GM19395 (cell line): ENCODE measurements around the gene KDR.

Source experiments
- ATAC-seq: cut with Tn5 transposase; IDR thresholded peaks from one replicate; pipeline ENCODE4 v1.9.1; 2021; ENCODE audit warnings: mild to moderate bottlenecking, moderate library complexity; ENCODE audit not compliant: unreplicated experiment

Gene KDR

GRCh38 chr4:55080174-55080865 lies 45.1 kb downstream of the KDR start:
- no peak for ATAC-seq

DNA sequence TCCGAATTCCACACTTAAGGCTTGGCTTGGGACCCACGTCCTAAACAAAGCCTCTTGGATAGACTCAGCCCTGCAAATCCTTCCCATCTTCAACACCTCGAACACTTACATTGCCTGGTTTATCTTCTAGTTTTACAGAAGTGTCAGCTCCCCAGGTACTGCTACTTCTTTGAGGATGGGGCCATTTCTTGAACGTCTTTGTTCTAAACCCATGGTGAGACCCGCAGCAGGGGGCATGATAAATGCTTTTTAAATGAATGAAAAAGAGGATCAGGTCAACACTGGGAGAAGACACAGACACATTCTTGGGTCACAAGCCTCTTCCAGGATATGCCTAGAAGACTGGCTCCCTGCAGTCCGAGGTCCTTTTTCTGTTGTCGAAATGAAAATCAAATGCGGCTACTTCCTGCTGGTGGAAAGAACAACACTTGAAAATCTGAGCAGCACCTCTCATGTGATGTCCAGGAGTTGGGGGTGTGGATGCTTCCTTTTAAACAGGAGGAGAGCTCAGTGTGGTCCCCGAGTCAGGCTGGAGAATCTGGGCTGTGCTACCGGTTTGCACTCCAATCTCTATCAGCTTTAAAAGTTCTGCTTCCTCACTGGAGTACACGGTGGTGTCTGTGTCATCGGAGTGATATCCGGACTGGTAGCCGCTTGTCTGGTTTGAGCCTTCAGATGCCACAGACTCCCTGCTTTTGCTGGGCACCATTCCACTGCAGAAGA lies 45.8 kb downstream of the KDR start:
- no peak for ATAC-seq

DNA sequence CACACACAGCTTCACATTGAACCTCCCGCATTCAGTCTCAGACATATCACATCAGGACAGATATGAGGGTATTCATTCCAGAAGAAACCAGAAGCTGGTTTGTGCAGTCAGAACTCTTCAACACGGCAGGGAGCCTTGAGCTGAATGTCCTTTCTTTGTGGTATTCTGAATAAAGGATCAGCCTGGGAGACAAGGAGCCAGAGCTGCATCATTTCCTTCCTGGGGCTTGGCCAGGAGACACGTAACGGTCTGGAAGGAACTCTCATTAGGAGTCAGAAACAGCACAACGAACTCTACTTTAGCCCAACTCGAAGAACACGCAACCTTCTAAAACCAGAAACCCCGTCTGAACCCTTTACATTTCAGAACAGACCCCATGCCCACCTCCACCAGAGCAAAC lies 46.4 kb downstream of the KDR start:
- no peak for ATAC-seq

- no peak for ATAC-seq
Observed at GRCh38 chr4:55077577-55077976, 47.8 kb downstream of the KDR start.

GRCh38 chr4:55075823-55076716 lies 49.3 kb downstream of the KDR start:
- no peak for ATAC-seq

- no peak for ATAC-seq
Observed at GRCh38 chr4:55075376-55075775, 50.0 kb downstream of the KDR start.

- ATAC-seq, result no peak
Observed at GRCh38 chr4:55074386-55074785, 51.0 kb downstream of the KDR start.

- ATAC-seq, result no peak
Observed at GRCh38 chr4:55071951-55072350, 53.4 kb downstream of the KDR start.

DNA sequence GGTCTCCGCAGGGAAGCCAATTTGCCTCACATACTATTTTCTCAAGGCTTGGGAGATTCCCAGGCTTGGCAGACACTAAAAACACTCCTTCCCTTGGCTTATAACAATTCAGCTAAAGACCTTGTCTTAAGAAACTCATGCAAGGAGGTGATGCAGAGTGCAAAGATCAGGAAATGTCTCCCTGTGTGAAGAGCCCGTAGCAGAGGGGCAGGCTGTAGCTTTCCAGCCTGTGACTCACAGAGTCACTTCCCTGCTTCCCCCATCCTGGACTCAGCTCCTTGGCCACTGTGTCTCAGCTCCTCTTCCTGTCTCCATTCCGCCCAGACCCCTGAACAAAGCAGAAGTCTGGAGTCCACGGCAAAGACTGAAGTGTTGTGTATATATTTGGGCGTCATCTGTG lies 56.1 kb downstream of the KDR start:
- no peak for ATAC-seq

GRCh38 chr4:55068522-55068921 lies 56.9 kb downstream of the KDR start:
- ATAC-seq, result no peak

- ATAC-seq, result no peak
Observed at GRCh38 chr4:55066018-55066417, 59.4 kb downstream of the KDR start.

DNA sequence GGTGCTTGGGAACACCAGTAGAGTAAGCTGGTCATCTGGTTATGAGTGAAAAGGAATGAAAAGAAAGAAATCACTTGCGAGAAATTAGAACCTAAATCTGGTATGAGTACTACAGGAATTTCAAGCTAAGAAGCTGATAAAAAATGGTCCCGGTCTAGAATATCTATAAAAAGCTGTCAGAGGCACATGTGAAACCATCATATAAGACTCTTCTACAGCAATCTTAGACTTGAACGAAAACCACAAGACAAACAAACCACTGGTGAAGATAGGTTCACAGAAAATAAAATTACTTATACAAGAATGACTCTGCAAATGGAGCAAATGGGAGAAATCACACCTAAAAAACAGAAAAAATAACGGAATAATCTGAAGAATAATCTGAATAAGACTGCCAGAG lies 69.9 kb downstream of the KDR start:
- ATAC-seq, result no peak

DNA sequence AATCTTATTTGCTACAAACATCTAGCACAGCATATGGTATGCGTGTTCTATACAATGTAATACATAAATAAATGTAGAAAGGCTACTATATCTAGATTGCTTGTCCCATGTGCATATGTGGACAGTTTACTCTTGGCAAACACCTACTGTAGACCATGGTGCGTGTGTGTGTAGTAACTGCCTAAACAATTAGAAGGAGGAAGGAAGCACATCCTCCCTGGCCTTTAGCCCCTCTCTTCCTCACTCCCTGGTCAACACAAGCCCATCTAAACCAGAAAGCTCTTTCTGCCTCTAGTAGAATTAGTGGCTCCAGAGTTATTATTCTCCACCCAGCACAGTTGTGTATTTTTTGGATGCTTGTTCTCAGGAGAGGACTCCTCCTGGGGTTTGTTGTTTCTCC lies 73.9 kb downstream of the KDR start:
- no peak for ATAC-seq

DNA sequence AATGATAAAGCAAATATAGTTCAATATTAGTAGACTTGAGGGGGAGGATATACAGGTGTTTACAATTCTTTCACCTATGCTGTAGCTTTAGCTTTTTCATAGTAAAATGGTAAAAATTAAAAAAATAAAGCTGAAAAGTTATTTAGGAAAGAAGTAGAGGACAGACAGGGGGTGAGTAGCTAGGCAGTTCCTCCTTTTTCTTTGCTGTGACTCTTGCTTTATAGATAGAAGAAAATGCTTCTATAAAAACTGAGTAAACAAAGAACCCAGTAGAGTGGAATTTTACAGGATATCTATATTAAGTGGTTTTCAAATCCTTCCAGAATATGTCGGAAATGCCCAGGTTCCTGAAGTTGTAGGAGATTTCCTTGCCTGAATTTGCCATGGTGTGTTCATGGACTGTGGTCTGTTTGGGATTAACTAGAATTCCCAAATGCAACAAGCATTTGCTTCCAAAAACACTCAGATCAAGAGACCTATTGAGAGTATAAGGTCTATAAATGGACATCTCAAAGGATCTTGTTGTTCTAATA lies 74.9 kb downstream of the KDR start:
- ATAC-seq, result no peak

- ATAC-seq, result no peak
Observed at GRCh38 chr4:55038176-55038890, 87.1 kb downstream of the KDR start.

DNA sequence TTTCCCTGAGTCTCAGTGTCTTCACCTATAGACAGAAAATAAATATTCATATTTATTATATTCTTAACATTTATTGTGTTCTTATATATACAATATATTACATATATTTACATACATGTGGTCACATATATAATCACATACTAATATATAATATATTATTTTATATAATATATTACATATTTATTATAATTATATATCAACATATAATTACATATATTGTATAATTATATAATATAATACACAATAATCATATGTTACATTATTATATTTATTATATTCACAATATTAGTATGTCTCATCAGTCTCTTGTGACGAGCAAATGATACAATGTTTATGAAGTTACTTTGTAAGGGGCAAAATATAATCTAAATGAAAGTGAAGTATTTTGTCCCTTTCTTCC lies 87.7 kb downstream of the KDR start:
- ATAC-seq, result no peak

DNA sequence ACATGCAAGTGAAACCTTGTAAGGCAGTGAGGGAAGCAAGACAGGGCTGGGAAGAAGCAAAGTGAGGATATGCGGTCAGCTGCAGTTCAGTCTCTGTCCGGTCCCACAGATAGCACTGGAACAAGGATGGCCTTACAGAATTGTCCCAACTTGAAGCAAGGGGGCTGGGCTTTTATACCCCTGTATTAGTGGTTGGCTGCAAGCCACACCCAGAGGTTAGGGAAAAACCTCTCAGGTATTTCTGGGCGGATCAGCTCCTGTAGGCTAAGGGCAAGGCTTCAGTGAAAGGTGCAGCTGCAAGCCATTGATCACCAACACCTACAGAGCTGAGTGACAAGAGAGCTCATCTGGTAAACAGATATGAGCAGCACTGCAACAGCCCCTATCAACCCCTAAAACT lies 89.0 kb downstream of the KDR start:
- ATAC-seq, result no peak

- no peak for ATAC-seq
Observed at GRCh38 chr4:55035892-55036291, 89.5 kb downstream of the KDR start.

DNA sequence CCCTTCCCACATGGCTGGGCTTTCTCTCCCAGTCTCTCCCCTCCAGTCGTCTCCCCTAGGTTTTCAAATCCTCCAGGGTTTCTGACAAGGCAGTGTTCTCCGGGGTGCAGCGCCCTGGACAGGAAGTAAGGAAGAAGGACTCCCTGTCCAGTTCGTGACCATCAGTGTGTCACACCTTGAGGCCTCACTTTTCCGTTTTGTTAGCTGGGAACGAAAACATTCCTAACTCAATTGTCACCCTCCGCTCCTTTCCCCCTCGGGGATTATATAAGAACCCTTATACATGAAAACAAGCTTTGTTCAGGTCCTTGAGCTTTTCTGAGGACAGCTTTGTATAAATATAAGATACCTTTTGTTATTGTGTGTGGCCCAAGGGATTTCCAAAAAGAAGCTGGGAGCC lies 92.1 kb downstream of the KDR start:
- ATAC-seq, result no peak

DNA sequence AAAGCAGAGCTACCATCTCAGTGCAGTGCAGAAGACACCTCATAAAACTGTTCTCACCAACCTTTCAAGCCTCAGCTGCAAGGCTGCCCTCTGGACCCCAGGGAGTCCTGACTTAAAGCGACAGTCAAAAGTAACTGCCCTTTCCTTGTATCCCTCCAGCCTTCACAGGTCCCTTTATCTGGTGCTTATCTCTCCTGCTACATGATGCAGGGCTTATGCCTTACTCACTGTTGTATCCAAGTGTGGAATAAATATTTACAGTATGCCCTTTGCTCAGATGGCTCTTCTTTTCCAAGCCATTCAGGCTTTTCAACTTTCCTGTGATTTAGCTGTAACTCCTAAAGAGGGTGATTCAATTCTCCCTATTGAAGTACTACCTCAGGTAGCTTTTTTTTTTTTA lies 92.6 kb downstream of the KDR start:
- ATAC-seq, result no peak

- no peak for ATAC-seq
Observed at GRCh38 chr4:55032179-55032578, 93.2 kb downstream of the KDR start.
